LNCaP clone FGC (cell line): Measurements from ENCODE around the gene ELP5.

Experiments used
- DNase-seq: peaks from one replicate; pipeline ENCODE4 v3.0.0-alpha.2; 2011; ENCODE audit warnings: low read depth
- H3K4me3 ChIP-seq: 2 replicates; pipeline ENCODE4 v1.5.1; 2011; ENCODE audit warnings: mild to moderate bottlenecking, low read depth, low read length, control low read depth
- CTCF ChIP-seq: IDR thresholded peaks from 2 replicates; pipeline ENCODE4 v1.5.1; 2012; ENCODE audit warnings: mild to moderate bottlenecking; ENCODE audit not compliant: control insufficient read depth, insufficient read depth; ENCODE audit errors: extremely low read depth

ELP5 gene

GRCh38 chr17:7224110-7224509 is 27.9 kb upstream of the ELP5 start:
- TF ChIP-seq CTCF, result no peak
- no peak overlapping the region for H3K4me3 ChIP-seq
- no peak for DNase-seq

GRCh38 chr17:7224661-7225111 is 27.3 kb upstream of the ELP5 start:
- no peak for TF ChIP-seq CTCF
- no peak for DNase-seq
- no peak overlapping the region for H3K4me3 ChIP-seq

GRCh38 chr17:7225711-7226331 is 26.2 kb upstream of the ELP5 start:
- no peak for DNase-seq
- no peak for TF ChIP-seq CTCF
- H3K4me3 ChIP-seq, result no peak overlapping the region

- TF ChIP-seq CTCF, result no peak
- H3K4me3 ChIP-seq, result no peak overlapping the region
- DNase-seq, result no peak
Observed at GRCh38 chr17:7226721-7227710, 25.0 kb upstream of the ELP5 start.

GRCh38 chr17:7228920-7229319 is 23.1 kb upstream of the ELP5 start:
- DNase-seq, result no peak
- no peak overlapping the region for H3K4me3 ChIP-seq
- no peak for TF ChIP-seq CTCF

- no peak for DNase-seq
- H3K4me3 ChIP-seq, result no peak overlapping the region
- TF ChIP-seq CTCF, result no peak
Observed at GRCh38 chr17:7229504-7229903, 22.5 kb upstream of the ELP5 start.
